Activated T-cell treated with anti-CD3 and anti-CD28 coated beads, Interleukin-2, amount 50 U/mL, for 1 hour (primary cell): ENCODE results near the gene MYO3B.
"Not testable (repeated sequence)": the region's sequence is repeated elsewhere in the genome, so short reads cannot be mapped to it uniquely, and the experiment has no call there.

Experiments used
- DNase-seq: peaks from one replicate; pipeline ENCODE4 v3.0.0-alpha.2; 2020

Gene MYO3B

DNA sequence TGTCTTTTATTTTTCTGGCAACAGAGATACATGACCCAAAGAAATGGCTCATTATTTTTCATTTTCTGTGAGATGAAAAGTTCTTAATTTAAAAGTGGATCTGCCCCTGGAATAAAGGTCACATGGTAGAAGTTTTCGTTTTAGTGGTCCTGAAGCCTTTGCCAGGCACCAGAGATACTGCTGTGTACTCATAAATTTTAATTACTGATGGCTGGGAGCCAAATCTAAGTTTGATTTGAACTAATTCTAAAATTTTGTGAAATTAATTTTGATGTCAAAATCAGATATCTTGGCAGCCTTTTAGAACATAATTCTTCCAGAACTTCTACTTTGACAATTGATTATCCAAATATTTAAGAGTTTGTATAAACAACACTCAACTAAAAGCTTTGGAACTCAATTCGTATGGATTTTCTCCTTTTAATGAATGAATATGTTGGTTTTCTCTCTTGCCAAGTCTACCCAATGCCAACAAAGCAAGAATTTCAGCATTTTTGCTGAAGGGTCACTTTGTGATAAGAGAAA, 408.7 kb downstream of the MYO3B start:
- no peak for DNase-seq

- DNase-seq, result no peak
Observed at GRCh38 chr2:170587117-170587516, 409.2 kb downstream of the MYO3B start.

DNA sequence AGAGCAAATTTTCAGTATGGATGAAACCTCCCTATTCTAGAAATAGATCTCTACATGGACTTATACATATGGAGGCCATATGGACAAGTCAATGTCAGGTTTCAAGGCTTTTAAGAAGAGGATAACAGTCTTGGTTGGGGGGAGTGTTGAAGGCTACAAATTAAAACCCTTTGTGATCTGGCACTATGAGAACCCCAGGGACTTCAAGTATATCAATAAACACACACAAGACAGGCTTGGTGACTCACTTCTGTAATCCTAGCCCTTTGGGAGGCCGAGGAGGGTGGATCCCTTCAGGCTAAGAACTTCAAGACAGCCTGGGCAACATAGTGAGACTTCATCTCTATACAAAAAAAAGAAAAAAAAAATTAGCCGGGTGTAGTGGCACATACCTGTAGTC, 410.0 kb downstream of the MYO3B start:
- no peak for DNase-seq

DNA sequence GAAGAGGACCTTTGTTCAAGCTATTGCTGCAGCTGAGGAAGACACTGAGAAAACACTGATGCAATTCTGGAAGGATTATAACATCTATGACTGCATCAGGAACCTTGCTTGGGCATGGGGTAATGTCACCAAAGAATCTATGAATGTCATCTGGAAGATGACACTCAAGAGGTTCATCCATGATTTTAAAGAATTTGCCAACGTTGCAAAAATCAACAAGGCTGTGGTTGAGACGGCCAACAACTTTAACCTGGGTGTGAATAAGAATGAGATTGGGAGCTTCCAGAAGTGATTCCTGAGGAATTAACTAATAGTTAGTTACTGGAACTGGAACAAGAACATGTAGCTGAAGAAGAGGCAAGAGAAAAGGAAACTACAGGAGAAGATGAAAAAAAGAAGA, 410.8 kb downstream of the MYO3B start:
- DNase-seq, result no peak

DNA sequence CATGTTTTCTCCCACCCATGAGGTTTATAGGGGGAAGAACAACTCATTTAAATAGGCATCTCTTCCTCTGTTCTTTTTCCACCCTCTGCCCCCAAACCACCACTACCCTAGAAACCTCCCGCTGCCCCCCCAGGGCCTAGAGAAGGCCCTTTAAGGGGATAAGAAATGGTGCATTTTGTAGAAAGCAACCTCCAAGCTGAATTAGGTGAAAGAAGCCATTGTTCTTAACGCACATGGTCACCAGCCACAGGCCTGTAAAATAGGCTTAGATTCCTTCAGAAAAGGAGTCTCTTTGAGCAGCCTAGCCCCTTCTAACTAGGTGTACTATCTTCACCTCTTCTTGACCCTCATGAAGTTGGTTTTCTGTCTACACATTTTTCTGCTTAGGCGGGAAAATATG, 418.6 kb downstream of the MYO3B start:
- no peak for DNase-seq

DNA sequence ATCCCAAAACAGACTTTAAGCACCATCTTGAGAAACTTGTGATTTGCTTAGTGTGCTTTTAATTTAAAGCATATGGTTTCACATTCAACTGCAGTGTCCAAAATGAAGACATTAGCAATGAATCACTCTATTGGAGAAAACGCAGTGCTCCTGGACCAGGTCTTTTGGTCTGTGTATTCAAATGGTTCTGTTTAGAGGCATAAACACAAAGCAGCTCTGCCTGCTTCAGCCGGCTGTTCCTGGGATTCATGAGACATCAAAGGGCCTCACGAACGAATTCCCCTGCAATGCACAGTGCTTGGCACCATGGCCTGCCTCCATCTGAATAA, 420.1 kb downstream of the MYO3B start:
- no peak for DNase-seq

DNA sequence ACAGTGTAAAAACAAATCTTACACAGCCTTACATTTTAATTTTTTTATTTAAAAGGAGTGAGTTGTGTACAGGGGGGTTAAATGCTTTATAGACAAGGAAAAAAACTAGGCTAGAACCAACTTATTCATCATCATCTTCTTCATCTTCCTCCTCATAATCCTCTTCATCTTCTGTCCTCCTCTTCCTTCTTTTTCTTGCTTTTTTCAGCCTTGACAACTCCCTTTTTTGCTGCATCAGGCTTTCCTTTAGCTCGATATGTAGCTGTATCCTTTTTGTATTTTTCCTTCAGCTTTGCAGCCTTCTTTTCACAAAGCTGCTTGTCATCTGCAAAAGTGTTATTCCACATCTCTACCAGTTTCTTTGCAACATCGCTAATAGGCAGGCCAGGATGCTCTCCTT, 423.5 kb downstream of the MYO3B start:
- DNase-seq, result no peak

GRCh38 chr2:170605862-170606261, 427.9 kb downstream of the MYO3B start:
- no peak for DNase-seq

- DNase-seq, result no peak
Observed at GRCh38 chr2:170607171-170607570, 429.2 kb downstream of the MYO3B start.

DNA sequence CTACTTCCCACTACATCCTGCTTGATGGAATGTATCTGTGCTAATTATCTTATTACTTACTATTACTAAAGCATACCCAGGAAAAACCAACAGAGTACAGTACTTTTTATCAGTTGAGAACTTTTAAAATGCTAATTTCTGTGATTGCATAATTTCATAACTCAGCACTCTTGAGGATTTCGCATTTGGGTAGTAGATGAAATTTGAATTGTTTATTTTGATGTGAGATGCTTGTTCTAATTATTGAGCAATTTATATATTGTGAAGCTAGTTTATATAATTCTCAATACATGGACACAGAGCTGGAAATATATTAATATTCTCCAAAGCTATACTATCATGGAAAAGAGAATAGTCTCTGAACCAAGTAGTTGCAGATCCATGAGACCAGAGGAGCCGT, 432.7 kb downstream of the MYO3B start:
- DNase-seq, result no peak

GRCh38 chr2:170618948-170619347, 441.0 kb downstream of the MYO3B start:
- not testable (repeated sequence) for DNase-seq

GRCh38 chr2:170635094-170635493, 457.1 kb downstream of the MYO3B start:
- DNase-seq, result not testable (repeated sequence)

- DNase-seq, result no peak
Observed at GRCh38 chr2:170639635-170640034, 461.7 kb downstream of the MYO3B start.

DNA sequence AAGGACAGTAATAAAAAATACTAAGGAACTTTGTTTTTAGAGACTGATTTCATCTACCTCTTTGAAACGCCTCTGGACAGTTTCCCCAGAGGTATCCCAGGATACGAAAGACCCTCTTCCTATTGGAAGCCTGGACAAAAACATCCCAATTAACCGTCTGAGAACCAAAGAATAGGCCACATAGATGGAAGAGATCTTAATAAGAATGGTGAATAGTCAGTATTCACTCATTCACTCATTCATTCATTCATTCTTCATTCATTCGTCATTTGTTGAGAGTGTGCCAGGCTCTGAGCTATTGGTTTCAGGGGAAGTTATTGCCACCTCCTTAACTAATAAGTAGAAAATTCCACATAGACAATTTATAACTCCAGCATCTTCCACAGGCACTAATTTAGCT, 464.0 kb downstream of the MYO3B start:
- DNase-seq, result no peak

DNA sequence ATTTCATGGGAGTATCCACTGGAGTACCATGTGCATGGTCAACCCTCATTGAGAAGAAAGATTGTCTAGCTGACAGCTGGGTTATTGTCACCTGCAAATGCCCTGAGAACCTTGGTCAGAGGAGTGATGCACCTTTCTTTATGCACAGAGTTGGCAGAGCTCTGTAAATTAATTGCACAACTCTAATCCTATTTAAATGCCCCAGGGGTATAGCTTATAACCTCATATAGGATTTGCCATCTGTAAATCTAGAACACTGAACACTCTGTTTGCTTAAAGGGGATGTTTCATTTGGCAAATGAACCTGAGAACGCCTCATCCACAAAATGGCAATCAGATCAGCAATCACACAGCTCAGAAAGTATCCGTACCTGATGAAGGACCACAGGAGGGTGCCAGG, 465.4 kb downstream of the MYO3B start:
- no peak for DNase-seq

DNA sequence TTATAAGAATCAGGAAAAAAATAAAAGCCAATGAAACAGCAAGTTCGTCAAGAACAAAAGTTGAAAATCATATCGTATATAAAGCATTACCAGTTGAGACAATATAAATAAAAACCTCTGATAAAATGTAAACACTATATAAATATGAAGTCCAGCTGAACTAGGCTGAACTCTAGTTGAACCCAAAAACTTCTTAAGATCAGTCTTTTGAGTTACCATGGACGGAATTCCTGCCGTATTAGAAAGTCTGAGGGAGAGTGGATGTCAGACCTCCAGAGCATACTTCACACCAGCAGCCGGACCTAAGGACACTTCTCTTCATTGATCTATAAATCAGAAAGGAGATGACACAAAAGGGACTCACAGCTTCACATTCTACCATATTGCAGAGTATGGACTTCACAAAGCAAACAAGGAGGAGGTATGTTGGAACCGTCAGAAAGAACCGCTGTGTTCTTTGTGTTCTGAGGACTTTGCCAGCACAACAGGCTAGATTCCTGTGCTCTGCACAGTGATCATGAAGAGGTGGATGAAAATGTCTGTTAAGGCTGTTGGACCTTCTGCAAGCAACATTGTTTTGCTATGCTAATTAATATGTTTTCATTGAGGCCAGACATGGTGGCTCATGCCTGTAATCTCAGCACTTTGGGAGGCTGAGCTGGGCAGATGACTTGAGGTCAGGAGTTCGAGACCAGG, 469.9 kb downstream of the MYO3B start:
- DNase-seq, result no peak

DNA sequence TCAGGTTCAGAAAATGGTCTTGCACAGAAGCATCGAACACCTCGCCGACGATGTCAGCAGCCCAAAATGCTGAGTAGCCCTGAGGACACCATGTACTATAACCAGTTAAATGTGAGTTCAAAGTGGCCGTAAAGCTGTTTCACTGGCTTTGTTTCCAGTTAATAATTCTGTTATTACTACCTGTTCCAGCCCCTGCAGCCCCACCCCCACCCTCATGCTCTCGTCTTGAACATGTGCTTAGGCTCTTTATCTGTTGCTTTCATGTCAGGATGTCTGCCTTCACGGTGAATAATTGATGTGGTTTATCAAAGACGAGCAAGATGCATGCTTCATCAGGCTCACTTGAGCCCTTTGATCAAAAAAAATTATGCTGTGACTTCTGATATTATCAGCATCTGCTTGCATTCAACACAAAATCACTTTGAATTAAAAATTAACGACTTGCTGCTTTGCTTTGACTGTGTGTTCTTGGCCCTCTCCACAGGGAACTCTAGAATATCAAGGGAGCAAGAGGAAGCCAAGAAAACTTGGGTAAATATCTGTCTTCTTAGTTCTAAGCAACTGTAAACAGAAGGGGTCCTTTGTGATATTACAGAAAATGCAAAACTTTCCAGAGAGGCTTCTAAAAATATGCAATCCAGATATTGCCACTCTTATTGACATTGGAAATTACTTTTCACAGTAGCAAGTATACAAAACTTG, 473.8 kb downstream of the MYO3B start:
- DNase-seq, result peak; percentile 35

GRCh38 chr2:170652637-170653417, 474.9 kb downstream of the MYO3B start:
- DNase-seq, result no peak

- DNase-seq, result no peak
Observed at GRCh38 chr2:170656669-170657068, 478.7 kb downstream of the MYO3B start.

GRCh38 chr2:170660409-170660808, 482.5 kb downstream of the MYO3B start:
- no peak for DNase-seq

- no peak for DNase-seq
Observed at GRCh38 chr2:170665743-170666142, 487.8 kb downstream of the MYO3B start.

DNA sequence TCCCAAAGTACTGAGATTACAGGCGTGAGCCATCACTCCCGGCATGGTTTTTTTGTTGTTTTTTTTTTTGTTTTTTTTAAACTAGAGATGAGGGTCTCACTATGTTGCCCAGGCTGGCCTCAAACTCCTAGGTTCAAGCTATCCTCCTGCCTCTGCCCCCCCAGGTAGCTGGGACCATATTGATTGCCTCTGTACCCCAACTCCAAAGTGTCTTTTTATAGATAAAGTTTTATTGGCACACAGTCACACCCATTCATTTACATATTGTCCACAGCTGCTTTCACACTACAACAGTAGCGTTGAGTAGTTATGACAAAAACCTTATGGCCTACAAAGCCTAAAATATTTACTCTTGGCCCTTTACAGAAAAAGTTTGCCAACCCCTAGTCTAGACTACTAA, 492.0 kb downstream of the MYO3B start:
- DNase-seq, result no peak

DNA sequence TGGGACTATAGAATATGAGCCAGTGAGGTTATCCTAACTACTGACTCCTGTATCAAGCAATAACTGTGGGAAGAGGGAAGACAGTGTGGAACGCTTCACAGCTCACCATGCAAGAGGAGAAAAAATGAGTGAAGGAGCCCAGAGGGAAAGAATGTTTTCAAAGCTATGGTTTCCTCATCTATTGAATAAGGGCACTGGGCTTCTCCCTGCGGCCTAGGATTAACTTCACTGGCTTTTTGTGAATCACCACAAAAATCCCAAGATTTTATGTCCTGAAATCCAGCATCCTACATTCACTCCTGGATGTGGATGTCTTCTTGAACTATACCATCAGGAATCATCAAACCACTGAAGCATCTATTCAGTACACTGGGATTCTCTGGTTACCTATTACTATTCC, 492.7 kb downstream of the MYO3B start:
- DNase-seq, result no peak

GRCh38 chr2:170671079-170671478, 493.1 kb downstream of the MYO3B start:
- no peak for DNase-seq
